Dendritic cell treated with granulocyte-macrophage colony-stimulating factor and Interleukin-4, amounts not matched to agents 40 ng/mL and 50 ng/mL, for 4 days (primary cell): ENCODE measurements around the gene ALDH5A1.
"Not testable (repeated sequence)": the region's sequence is repeated elsewhere in the genome, so short reads cannot be mapped to it uniquely, and the experiment has no call there.

ENCODE experiments used
- H3K27ac Mint-ChIP-seq: one replicate; pipeline ENCODE4 v1.8.0; 2022; ENCODE audit warnings: mild to moderate bottlenecking, mixed read lengths
- H3K27me3 Mint-ChIP-seq: one replicate; pipeline ENCODE4 v1.8.0; 2022; ENCODE audit warnings: mild to moderate bottlenecking, mixed read lengths
- H3K36me3 Mint-ChIP-seq: one replicate; pipeline ENCODE4 v1.8.0; 2022; ENCODE audit warnings: low read depth, mixed read lengths
- H3K4me1 Mint-ChIP-seq: one replicate; pipeline ENCODE4 v1.8.0; 2022; ENCODE audit warnings: low read depth, mixed read lengths
- H3K4me3 Mint-ChIP-seq: one replicate; pipeline ENCODE4 v1.8.0; 2022; ENCODE audit warnings: mild to moderate bottlenecking, moderate library complexity, mixed read lengths
- H3K9me3 Mint-ChIP-seq: one replicate; pipeline ENCODE4 v1.8.0; 2022; ENCODE audit warnings: mixed read lengths
- intact Hi-C: fragments of 100-400 bp; cut with micrococcal nuclease; formaldehyde crosslinking; loops from one replicate; pipeline ENCODE4 v1.15.0; 2022

The ALDH5A1 gene

DNA sequence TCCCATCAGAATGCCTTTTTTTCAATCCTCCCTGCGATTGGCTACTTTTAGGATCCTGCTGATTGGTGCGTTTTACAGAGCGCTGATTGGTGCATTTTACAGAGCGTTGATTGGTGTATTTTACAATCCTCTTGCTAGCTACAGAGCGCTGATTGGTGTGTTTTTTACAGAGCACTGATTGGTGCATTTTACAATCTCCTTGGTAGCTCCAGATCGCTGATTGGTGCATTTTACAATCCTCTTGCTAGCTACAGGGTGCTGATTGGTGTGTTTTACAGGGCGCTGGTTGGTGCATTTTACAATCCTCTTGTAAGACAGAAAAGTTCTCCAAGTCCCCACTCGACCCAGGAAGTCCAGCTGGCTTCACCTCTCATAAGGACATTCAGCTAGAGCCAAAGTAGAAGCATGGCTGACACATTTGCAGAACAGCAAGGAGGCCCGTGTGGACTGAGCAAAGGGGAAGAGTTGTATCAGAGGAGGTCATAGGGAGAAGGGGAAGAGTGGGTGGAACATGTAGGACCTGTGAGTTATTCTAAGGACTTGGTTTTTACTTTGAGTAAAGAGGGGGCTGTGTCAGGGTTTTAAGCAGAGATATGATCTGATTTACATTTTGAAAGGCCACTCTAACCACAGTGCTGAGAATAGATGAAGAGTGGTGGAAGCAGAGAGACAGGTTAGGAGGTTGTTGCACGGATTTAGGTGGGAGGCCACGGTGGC lies 2.6 kb downstream of the ALDH5A1 start:
- Mint-ChIP-seq H3K36me3 (no peaks in the 10 kb centered on the region), H3K27me3 (peaks cover 33% of the 10 kb centered on the region), H3K27ac (no peak overlapping the region), H3K4me1 (peaks cover 32% of the 10 kb centered on the region), H3K9me3 (peaks cover 8% of the 10 kb centered on the region), H3K4me3 (no peak overlapping the region)
- intact Hi-C loops = no loop called here

DNA sequence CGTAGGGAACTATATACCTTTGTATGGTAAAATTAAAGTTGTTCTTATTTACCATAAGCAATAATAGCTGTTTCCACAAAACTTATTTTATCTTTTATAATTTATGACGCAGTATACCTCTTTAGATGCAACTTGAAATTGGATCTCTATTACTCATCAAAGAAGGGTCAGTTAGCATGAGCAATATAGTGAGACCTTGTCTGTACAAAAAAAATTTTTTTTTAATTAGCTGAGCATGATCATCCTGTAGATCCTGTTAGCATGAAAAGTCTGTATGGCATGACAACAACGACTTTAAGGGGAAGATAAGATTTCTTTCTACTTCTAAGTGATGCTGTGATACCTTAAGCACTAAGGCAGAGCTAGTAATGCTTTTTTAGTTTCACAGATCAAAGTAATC lies 5.9 kb downstream of the ALDH5A1 start:
- Mint-ChIP-seq H3K27me3 (peaks cover 12% of the 10 kb centered on the region), H3K4me1 (peaks cover 13% of the 10 kb centered on the region), H3K9me3 (peaks cover 8% of the 10 kb centered on the region), H3K27ac (no peak overlapping the region), H3K4me3 (no peak overlapping the region), H3K36me3 (peaks cover 5% of the 10 kb centered on the region)
- intact Hi-C loops = no loop called here

DNA sequence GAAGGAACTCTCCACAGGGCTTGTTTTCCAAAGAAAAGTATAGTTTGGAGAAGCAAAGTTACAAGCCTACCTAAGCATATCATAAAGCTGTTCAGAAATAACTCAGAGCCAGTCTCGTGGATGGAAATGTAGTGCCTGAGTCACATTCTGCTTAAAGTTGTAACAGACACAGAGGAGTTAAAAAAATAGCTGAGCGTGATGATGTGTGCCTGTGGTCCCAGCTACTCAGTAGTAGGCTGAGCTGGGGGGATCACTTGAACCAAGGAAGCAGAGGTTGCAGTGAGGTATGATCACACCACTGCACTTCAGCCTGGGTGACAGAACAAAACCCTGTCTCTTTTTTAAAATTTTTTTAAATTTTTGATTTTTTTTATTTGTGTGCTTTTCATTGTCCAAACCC lies 6.6 kb downstream of the ALDH5A1 start:
- intact Hi-C loops = no loop called here
- H3K36me3 Mint-ChIP-seq = peaks cover 6% of the 10 kb centered on the region
- peaks cover 8% of the 10 kb centered on the region for H3K9me3 Mint-ChIP-seq
- H3K4me1 Mint-ChIP-seq = peaks cover 7% of the 10 kb centered on the region
- H3K27me3 Mint-ChIP-seq = peaks cover 7% of the 10 kb centered on the region
- no peak overlapping the region for H3K4me3 Mint-ChIP-seq
- no peak overlapping the region for H3K27ac Mint-ChIP-seq

DNA sequence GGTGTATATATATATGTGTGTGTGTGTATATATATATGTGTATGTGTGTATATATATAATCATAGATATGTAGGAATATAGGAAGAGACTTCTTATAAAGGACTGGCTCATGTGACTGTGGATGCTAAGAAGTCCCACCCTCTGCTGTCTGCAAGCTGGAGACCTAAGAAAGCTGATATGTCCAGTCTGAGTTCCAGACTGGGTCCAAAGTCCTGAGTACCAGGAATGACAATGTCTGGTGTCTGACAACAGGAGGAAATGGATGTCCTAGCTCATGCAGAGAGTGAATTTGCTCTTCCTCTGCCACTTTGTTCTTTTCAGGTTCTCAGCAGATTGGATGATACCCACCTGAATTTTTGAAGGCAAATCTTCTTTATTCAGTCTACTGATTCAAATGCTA lies 7.1 kb downstream of the ALDH5A1 start:
- intact Hi-C loops = no loop called here
- no peak overlapping the region for H3K4me3 Mint-ChIP-seq

DNA sequence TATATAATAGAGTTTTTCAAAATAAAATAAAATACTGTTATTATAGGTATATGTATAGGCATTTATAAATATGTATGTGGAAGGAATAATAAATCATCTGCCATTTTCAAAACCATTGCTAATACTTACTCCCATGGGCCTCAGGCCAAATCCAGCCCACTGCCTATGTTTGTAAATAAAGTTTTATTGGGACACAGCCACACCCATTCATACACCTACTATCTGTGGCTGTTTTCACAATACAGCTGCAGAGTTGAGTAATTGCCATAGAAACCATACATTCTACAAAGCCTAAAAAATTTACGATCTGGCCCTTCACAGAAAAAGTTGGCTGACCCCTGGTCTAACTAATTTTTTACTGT lies 9.5 kb downstream of the ALDH5A1 start:
- Mint-ChIP-seq H3K4me1 (no peaks in the 10 kb centered on the region), H3K4me3 (no peak overlapping the region), H3K9me3 (no peaks in the 10 kb centered on the region), H3K36me3 (peaks cover 6% of the 10 kb centered on the region), H3K27me3 (no peaks in the 10 kb centered on the region), H3K27ac (no peak overlapping the region)
- intact Hi-C loops = no loop called here

More for the DNA sequence above, 7.1 kb downstream of the ALDH5A1 start:
- Mint-ChIP-seq H3K27ac (no peak overlapping the region), H3K4me1 (peaks cover 6% of the 10 kb centered on the region), H3K27me3 (peaks cover 4% of the 10 kb centered on the region), H3K9me3 (peaks cover 6% of the 10 kb centered on the region), H3K36me3 (peaks cover 6% of the 10 kb centered on the region)

DNA sequence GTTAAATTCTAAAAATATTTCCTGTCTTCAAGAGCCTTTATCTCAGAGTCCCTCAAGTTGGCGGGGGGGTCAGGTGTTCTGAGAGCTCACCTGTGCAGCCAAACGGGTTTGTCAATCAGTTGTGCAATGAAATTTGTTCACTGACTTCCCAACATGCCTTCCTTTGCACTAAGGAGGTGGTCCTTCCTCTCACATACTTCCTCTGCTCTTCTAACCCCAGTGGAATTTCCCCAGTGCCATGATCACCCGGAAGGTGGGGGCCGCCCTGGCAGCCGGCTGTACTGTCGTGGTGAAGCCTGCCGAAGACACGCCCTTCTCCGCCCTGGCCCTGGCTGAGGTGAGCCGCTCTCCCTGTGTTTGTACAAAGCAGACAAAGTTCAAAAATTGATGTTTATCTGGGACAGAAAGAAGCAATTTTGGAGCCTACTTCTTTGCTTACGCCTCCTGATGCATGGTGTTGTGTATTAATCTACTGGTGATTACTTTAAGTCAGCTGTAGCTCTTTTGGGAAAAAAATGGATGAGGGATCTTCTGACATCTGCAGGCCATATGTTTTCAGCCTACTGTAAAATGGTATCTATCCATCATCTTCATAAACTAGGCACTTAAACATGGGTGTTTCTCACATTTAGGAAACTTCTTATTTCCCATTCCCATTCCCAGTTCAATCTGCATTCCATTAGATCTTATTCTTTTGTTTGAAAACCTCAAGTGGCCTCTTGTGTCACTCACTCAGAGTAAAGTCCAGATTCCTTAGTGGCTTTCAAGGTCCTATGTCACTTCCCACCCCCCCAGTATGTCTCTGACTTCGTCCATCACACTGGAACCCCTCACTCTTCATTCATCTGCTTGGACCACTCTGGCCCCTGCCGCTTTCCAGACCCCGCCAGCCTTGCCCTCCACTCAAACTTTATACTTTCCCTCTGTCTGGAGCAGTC lies 10.1 kb downstream of the ALDH5A1 start:
- peaks cover 6% of the 10 kb centered on the region for H3K36me3 Mint-ChIP-seq
- H3K27ac Mint-ChIP-seq = no peak overlapping the region
- H3K4me1 Mint-ChIP-seq = no peaks in the 10 kb centered on the region
- no peak overlapping the region for H3K4me3 Mint-ChIP-seq
- H3K27me3 Mint-ChIP-seq = no peaks in the 10 kb centered on the region
- intact Hi-C loops = no loop called here
- no peaks in the 10 kb centered on the region for H3K9me3 Mint-ChIP-seq

DNA sequence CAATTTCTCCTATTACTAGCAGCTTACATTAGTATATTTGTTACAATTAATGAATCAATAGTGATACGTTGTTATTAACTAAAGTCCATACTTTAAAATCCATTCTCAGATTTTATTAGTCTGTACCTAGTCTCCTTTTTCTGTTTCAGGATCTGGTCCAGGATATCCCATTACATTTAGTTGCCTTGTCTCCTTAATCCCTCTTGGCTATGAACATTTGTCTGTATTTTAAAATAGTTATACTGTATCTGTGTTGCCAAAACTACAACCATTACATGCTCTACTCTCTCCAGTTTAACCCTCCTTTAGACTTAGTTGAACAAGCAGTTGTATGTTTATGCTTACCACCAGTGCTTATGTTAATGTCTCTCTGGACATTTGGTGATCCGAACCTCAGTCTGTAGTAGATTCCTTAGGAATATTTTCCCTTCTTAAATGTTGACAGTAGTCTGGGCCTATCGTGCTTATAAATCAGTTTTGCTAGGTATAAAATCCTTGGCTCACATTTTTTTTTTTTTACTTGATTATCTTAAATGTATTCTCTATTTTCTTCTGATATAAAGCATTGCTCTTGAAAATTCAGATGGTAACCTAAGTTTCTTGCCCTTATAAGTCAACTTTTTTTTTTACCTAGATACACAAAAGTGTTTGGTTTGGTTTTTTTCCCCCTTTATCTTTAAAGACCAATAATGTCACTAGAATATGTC lies 12.2 kb downstream of the ALDH5A1 start:
- intact Hi-C loops = no loop called here
- no peak overlapping the region for H3K27ac Mint-ChIP-seq

DNA sequence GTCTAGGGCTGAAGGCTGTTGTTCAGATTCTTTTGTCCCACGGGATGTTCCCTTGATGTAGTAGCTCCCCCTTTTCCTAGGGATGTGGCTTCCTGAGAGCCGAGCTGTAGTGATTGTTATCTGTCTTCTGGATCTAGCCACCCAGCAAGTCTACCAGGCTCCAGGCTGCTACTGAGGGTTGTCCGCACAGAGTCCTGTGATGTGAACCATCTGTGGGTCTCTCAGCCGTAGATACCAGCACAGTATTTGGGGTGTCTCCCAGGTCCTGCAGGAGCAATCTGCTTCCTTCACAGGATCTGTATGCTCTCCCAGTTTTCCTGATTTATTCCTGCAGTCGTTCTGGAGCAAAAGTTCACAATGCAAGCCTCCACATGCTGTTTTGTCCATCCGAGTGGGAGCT lies 17.2 kb downstream of the ALDH5A1 start:
- H3K27ac Mint-ChIP-seq, H3K4me1 Mint-ChIP-seq, H3K36me3 Mint-ChIP-seq, intact Hi-C loops, H3K4me3 Mint-ChIP-seq, H3K9me3 Mint-ChIP-seq, H3K27me3 Mint-ChIP-seq: not testable (repeated sequence)

More for the DNA sequence above, 12.2 kb downstream of the ALDH5A1 start:
- no peaks in the 10 kb centered on the region for H3K27me3 Mint-ChIP-seq
- no peaks in the 10 kb centered on the region for H3K4me1 Mint-ChIP-seq
- H3K36me3 Mint-ChIP-seq = peaks cover 6% of the 10 kb centered on the region
- H3K4me3 Mint-ChIP-seq = no peak overlapping the region
- H3K9me3 Mint-ChIP-seq = no peaks in the 10 kb centered on the region

DNA sequence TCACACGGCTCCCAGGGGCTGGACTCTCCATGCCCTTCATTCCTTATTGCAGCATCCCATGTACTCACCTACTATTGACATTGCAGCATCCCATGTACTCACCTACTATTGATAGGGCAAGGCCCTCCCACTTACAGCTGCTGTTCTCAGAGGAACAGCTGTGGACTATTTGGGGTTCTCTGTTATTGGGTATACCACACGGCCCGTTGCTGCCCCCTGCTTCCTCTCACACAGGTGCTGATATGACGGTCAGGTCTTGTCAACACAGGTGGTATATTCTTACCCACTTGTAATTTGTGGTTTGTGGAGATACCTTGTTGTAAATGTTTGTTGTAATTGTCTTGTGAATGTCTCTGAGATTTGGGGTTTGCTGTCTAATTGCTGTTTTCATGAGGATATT lies 18.8 kb downstream of the ALDH5A1 start:
- intact Hi-C loops = no loop called here
- Mint-ChIP-seq H3K9me3 (no peaks in the 10 kb centered on the region), H3K27me3 (no peaks in the 10 kb centered on the region), H3K4me3 (no peak overlapping the region), H3K4me1 (no peaks in the 10 kb centered on the region), H3K36me3 (no peaks in the 10 kb centered on the region), H3K27ac (no peak overlapping the region)

DNA sequence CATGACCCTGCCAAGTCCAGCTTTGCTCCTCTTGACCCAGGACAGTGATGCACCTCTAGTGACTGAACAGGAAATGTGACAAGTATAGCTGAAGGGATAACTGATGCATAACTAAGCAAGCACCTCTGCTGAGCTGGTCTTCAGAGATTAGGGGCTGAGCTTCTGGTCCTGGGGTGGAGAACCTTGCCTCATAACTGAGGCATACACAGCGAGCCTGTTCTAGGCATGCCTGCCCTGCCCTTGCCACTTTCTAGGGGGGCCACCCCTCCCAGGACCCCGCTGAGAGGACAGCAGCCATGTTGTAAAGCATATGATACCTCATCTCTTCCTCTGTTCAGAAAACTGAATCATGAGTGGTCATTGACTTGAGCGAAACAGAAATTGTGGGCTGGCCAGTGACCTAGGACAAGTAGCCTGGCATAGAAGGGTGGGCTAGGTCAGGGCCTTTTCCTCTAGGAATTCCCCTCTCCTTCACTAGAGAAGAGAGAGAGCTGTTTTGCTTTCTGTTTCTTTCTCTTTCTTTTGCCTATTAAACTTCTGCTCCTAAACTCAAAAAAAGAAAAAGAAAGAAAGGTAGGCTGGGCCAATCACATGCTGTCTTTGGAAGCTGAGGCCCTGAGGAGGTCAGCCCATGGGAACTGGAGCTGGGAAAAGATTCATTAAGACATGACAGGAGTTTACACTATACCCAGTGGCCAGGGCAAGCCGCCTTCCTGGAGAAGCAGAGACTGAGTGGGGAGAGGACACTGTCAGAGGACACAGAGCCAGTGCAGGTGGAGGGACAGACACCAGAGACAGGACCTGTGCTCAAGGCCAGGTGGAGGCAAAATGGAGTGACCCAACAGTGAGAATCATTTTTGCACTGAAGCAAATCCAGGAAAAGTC lies 23.1 kb downstream of the ALDH5A1 start:
- Mint-ChIP-seq H3K36me3 (no peaks in the 10 kb centered on the region), H3K4me3 (no peak overlapping the region), H3K27me3 (no peaks in the 10 kb centered on the region), H3K27ac (no peak overlapping the region), H3K4me1 (no peaks in the 10 kb centered on the region), H3K9me3 (no peaks in the 10 kb centered on the region)
- intact Hi-C loops = no loop called here

DNA sequence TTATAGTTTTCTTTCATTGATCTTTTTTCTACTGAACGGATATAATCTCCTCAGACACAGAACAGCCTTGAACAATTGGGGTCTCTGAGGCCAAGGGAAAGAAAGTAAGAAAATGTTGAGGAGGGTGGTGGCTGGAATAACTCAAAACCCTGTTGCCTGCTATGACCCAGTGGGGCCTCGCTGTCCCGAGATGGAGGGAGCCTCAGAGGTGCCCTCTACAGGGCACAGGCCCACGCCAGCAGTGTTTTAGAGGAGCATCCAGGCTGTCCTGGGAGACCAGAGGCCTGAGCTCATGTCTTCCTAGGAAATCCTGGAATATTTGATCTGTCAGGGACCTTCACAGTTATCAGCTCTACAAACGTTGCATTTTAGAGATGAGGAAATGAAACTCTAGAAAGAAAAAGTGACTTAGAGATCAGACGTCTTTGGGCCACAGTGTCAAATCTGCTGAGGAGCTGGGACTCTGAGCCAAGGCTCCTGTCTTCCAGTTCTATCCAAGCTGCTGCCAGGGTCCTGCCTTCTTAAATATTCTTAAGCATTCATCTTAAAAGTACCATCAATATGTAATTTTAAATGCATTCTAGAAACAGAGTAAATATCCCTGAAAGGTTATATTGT lies 26.3 kb downstream of the ALDH5A1 start:
- Mint-ChIP-seq H3K27ac (no peak overlapping the region), H3K36me3 (no peaks in the 10 kb centered on the region), H3K27me3 (no peaks in the 10 kb centered on the region), H3K4me3 (no peak overlapping the region), H3K4me1 (no peaks in the 10 kb centered on the region), H3K9me3 (no peaks in the 10 kb centered on the region)
- intact Hi-C loops = loop anchor here (1.0 kb wide), 1 partner anchor 90 kb away; no protein-coding TSS in a partner anchor

DNA sequence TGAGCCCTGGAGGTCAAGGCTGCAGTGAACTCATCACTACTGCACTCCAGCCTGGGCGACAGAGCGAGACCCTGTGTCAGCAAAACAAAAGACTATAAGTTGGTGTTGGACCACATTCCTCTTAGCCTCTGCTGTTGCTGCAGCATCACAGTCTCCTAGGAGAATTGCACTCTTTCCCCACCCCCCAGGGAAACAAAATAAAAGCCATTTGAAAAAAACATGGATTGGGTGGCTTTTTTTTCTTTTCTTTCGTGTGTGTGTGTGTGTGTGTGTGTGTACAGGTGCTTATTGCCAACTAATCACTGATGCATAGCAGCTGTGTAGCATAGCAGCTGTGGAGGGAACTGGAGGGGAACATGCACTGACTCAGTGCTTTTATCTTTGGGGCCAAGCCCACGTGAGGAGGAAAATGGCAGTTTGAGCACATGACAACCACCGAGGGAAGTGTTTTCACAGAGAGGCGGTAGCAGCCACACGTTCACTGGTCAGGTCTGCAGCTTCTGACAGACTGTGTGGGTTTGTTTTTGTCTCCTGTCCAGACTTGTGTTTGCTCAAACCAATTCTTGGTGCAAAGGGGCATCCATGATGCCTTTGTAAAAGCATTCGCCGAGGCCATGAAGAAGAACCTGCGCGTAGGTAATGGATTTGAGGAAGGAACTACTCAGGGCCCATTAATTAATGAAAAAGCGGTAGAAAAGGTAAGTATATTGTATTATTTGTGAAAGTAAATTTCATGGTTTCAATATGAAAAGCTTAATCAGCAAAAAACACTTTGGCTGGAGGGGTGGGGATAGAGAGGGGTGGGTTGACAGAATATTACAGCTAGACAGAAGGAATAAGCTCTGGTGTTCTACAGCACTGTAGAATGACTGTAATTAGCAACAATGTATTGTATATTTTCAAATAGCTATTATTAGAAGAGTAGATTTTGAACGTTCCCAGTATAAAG lies 27.7 kb downstream of the ALDH5A1 start:
- H3K36me3 Mint-ChIP-seq = no peaks in the 10 kb centered on the region
- no peaks in the 10 kb centered on the region for H3K27me3 Mint-ChIP-seq
- H3K4me1 Mint-ChIP-seq = no peaks in the 10 kb centered on the region
- no peaks in the 10 kb centered on the region for H3K9me3 Mint-ChIP-seq
- no peak overlapping the region for H3K27ac Mint-ChIP-seq
- H3K4me3 Mint-ChIP-seq = no peak overlapping the region
- intact Hi-C loops = no loop called here
